Gastrocnemius medialis (tissue), 4 donors: ENCODE measurements around the gene RELA.

Experiments used
- POLR2A ChIP-seq, 2 donors: fragments of 450-650 bp; IDR thresholded peaks; one replicate each; pipeline ENCODE4 v1.6.1; 2017; ENCODE audit warnings: antibody characterized with exemption in 2 of 2, mild to moderate bottlenecking in 2 of 2, moderate library complexity in 2 of 2
- TF ChIP-seq, protein P1 (sequence below), 5 experiments: fragments of 450-650 bp in 3 of 5; fragments of 200-600 bp in 2 of 5; sonication (generic) in 2 of 5; IDR thresholded peaks in 4 of 5; conservative IDR thresholded peaks in 1 of 5; 1 replicate in 4 of 5; 2 replicates in 1 of 5; pipeline ENCODE4 v1.5.1; 2016 to 2019; ENCODE audit warnings: antibody characterized with exemption in 5 of 5, mild to moderate bottlenecking in 3 of 5, moderate library complexity in 3 of 5

DNA sequence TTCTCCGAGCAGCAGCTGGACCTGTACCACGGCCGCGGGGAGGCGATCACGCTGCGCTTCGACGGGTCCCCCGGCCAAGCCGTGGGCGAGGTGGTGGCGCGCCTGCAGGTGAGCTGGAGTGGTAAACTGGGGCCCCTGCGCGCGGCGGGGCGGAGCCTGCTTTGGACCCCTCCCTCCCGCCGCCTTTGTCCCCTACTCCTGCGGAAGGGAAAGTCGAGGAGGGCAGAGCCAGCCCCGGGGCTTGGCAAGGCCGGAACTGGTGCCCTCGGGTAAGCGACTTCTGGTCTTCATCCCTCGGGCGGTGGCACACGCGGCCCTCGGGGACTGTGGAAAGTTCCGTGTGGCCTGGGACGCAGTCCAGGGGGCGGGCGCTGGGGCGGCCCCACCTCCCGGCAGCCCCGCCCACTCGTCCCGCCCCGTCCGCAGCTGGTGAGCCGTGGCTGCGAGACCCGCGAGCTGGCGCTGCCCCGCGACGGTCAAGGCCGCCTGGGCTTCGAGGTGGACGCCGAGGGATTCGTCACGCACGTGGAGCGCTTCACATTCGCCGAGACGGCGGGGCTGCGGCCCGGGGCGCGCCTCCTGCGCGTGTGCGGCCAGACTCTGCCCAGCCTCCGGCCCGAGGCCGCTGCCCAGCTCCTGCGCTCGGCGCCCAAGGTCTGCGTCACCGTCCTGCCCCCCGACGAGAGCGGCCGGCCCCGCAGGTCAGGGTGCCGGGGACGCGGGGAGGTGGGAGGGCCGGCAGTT is 15.6 kb downstream of the RELA start:
- TF ChIP-seq, protein P1, sequence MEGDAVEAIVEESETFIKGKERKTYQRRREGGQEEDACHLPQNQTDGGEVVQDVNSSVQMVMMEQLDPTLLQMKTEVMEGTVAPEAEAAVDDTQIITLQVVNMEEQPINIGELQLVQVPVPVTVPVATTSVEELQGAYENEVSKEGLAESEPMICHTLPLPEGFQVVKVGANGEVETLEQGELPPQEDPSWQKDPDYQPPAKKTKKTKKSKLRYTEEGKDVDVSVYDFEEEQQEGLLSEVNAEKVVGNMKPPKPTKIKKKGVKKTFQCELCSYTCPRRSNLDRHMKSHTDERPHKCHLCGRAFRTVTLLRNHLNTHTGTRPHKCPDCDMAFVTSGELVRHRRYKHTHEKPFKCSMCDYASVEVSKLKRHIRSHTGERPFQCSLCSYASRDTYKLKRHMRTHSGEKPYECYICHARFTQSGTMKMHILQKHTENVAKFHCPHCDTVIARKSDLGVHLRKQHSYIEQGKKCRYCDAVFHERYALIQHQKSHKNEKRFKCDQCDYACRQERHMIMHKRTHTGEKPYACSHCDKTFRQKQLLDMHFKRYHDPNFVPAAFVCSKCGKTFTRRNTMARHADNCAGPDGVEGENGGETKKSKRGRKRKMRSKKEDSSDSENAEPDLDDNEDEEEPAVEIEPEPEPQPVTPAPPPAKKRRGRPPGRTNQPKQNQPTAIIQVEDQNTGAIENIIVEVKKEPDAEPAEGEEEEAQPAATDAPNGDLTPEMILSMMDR (IDR thresholded peaks at IDR 0.05 in 4 of 5, conservative IDR thresholded peaks at IDR 0.05 in 1 of 5): no peak
- no peak for TF ChIP-seq POLR2A (IDR thresholded peaks at IDR 0.05)
